IMR-90 (cell line): ENCODE data around the gene ORMDL3.

Source experiments
- BHLHE40 ChIP-seq: fragments of 150-350 bp; IDR thresholded peaks from 2 replicates; pipeline ENCODE4 v1.6.1; 2016; ENCODE audit warnings: mild to moderate bottlenecking, low read depth, low read length
- CEBPB ChIP-seq: IDR thresholded peaks from 2 replicates; pipeline ENCODE4 v1.6.1; 2012; ENCODE audit warnings: low read depth, low read length, improper control_type of control experiment
- CTCF ChIP-seq: conservative IDR thresholded peaks from 2 replicates; pipeline ENCODE4 v1.5.1; 2012; ENCODE audit warnings: mild to moderate bottlenecking, low read depth, low read length, improper control_type of control experiment
- FOS ChIP-seq: fragments of 150-350 bp; IDR thresholded peaks from 2 replicates; pipeline ENCODE4 v1.6.1; 2016; ENCODE audit warnings: low read depth, low read length
- MAFK ChIP-seq: IDR thresholded peaks from 2 replicates; pipeline ENCODE4 v1.6.1; 2012; ENCODE audit warnings: low read depth, low read length, improper control_type of control experiment
- MXI1 ChIP-seq: IDR thresholded peaks from 2 replicates; pipeline ENCODE4 v1.6.1; 2012; ENCODE audit warnings: low read depth, mild to moderate bottlenecking, low read length, moderate library complexity, borderline replicate concordance
- NFE2L2 ChIP-seq: fragments of 150-350 bp; IDR thresholded peaks from 2 replicates; pipeline ENCODE4 v1.6.1; 2016; ENCODE audit warnings: low read depth, mild to moderate bottlenecking, low read length
- POLR2A ChIP-seq: IDR thresholded peaks from 2 replicates; pipeline ENCODE4 v1.6.1; 2012; ENCODE audit warnings: mild to moderate bottlenecking, low read depth, low read length
- RAD21 ChIP-seq: IDR thresholded peaks from 2 replicates; pipeline ENCODE4 v1.6.1; 2012; ENCODE audit warnings: low read length, improper control_type of control experiment
- RCOR1 ChIP-seq: IDR thresholded peaks from 2 replicates; pipeline ENCODE4 v1.6.1; 2012; ENCODE audit warnings: mild to moderate bottlenecking, low read length, improper control_type of control experiment; ENCODE audit not compliant: insufficient replicate concordance
- RFX5 ChIP-seq: IDR thresholded peaks from 2 replicates; pipeline ENCODE4 v1.8.0; 2012; ENCODE audit warnings: low read depth, mild to moderate bottlenecking, low read length, moderate library complexity
- SMC3 ChIP-seq: fragments of 150-350 bp; IDR thresholded peaks from 2 replicates; pipeline ENCODE4 v1.6.1; 2016; ENCODE audit warnings: low read depth, mild to moderate bottlenecking, antibody characterized with exemption, low read length, moderate library complexity
- USF2 ChIP-seq: fragments of 150-350 bp; IDR thresholded peaks from 2 replicates; pipeline ENCODE4 v1.6.1; 2017; ENCODE audit warnings: mild to moderate bottlenecking, antibody characterized with exemption, low read length, low read depth

- TF ChIP-seq CTCF: no peak
- TF ChIP-seq POLR2A: no peak
- no peak for TF ChIP-seq USF2
- TF ChIP-seq MXI1: no peak
- no peak for TF ChIP-seq RAD21
- TF ChIP-seq RFX5: no peak
- TF ChIP-seq FOS: no peak
- no peak for TF ChIP-seq RCOR1
- TF ChIP-seq NFE2L2: no peak
- TF ChIP-seq BHLHE40: no peak
- TF ChIP-seq MAFK: no peak
- no peak for TF ChIP-seq SMC3
- TF ChIP-seq CEBPB: no peak
Measured at GRCh38 chr17:39939106-39939505, 11.7 kb upstream of the ORMDL3 start.
